Activated naive CD4-positive, alpha-beta T cell treated with anti-CD3 and anti-CD28 coated beads, Interleukin-2, amount 50 U/mL, for 72 hours (primary cell): ENCODE results near the gene NISCH. TPM values are rescaled to one million over a fixed set of nuclear protein-coding genes. Genes with fewer than 3 reads are reported as not detected.
A peak's percentile ranks its signal among the peaks of the same experiment; 100 is the strongest.

Experiments used
- ATAC-seq, 2 donors: fragments of 150-1000 bp; cut with Tn5 transposase; 2 replicates each; pipeline ENCODE4 v1.10.0; 2021; ENCODE audit warnings: mild to moderate bottlenecking in 2 of 2, moderate library complexity in 2 of 2
- DNase-seq, 2 donors: peaks; one replicate each; pipeline ENCODE4 v3.0.0; 2021 to 2022; ENCODE audit warnings: low spot score in 2 of 2
- H3K27ac Mint-ChIP-seq, 2 donors: one replicate each; pipeline ENCODE4 v1.8.0; 2022; ENCODE audit warnings: mild to moderate bottlenecking in 2 of 2, mixed read lengths in 2 of 2
- H3K36me3 Mint-ChIP-seq, 2 donors: one replicate each; pipeline ENCODE4 v1.8.0; 2022; ENCODE audit warnings: mixed read lengths in 2 of 2
- H3K9me3 Mint-ChIP-seq, 2 donors: one replicate each; pipeline ENCODE4 v1.8.0; 2022; ENCODE audit warnings: mixed read lengths in 2 of 2
- total RNA-seq, 2 donors: library from RNA; stranded (reverse); gene quantifications; one replicate each; pipeline ENCODE4 v1.2.3, GENCODE V29; 2022

The NISCH gene
- total RNA-seq, 2 donors from 2014 or later: 79.7 to 105 TPM

DNA sequence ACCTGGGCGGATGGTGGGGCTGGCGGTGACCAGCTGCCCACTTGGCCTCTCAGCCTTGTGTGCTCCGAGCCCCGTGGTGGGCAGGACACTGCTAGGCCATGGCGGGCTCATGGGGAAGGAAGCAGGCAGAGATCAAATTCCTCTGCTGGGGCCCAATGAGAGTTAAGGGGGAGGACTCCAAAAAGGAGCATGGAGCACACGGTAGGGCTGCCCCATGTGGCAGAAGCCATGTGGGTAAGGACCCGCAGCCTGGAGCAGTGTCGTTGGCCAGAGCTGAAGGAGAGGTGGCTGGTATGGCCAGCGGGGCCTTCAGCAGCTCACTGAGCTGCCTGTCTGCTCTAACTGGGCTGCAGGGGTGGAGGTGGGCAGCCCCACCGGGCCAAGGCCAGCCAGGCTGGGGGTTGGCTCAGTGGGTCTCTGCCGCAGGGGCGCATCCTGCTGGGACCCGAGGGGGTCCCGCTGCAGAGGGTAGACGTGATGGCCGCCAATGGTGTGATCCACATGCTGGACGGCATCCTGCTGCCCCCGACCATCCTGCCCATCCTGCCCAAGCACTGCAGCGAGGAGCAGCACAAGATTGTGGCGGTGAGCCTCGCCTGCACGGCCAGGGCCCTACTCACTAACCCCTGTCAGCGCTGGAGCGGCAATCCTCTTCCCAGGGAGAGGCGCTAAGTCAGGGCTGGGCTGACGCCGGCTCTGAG lies 51.0 kb downstream of the NISCH start:
- no peaks in the 10 kb centered on the region for H3K9me3 Mint-ChIP-seq
- no peaks in the 10 kb centered on the region for H3K36me3 Mint-ChIP-seq
- ATAC-seq (no peak), DNase-seq (no peak)
- H3K27ac Mint-ChIP-seq: no peak overlapping the region

DNA sequence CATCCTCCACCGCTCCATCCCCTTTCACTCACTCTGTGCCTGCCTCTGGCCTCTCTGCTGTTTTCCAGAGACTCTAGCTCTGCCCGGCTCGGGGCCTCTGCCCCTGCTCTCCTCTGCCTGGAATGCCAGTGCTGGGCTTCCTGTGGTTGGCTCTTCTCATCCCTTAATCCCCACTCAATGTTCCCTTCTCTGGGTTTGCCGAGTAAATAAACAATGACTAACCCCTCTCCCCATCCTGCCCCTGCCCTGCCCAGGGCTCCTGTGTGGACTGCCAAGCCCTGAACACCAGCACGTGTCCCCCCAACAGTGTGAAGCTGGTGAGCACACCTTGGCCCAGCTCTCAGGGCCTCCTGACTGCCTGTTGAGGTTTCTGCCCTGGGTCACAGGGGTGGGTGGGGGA lies 52.0 kb downstream of the NISCH start:
- H3K27ac Mint-ChIP-seq: no peak overlapping the region
- no peaks in the 10 kb centered on the region for H3K9me3 Mint-ChIP-seq
- ATAC-seq: no peak

GRCh38 chr3:52509753-52510328 lies 54.4 kb downstream of the NISCH start:
- no peaks in the 10 kb centered on the region for H3K36me3 Mint-ChIP-seq
- peak in 1 of 2 donors; percentile 30 for ATAC-seq
- no peaks in the 10 kb centered on the region for H3K9me3 Mint-ChIP-seq

More for the DNA sequence above, 52.0 kb downstream of the NISCH start:
- no peak for DNase-seq
- no peaks in the 10 kb centered on the region for H3K36me3 Mint-ChIP-seq

GRCh38 chr3:52511509-52511908 lies 56.1 kb downstream of the NISCH start:
- Mint-ChIP-seq H3K27ac (no peak overlapping the region), H3K9me3 (no peaks in the 10 kb centered on the region), H3K36me3 (no peaks in the 10 kb centered on the region)
- no peak for DNase-seq
- ATAC-seq: no peak

More at GRCh38 chr3:52509753-52510328, 54.4 kb downstream of the NISCH start:
- no peak for DNase-seq
- H3K27ac Mint-ChIP-seq: no peak overlapping the region

- ATAC-seq (no peak), DNase-seq (no peak)
- no peak overlapping the region for H3K27ac Mint-ChIP-seq
- no peaks in the 10 kb centered on the region for H3K9me3 Mint-ChIP-seq
- H3K36me3 Mint-ChIP-seq: no peaks in the 10 kb centered on the region
Observed at GRCh38 chr3:52512105-52512504, 56.7 kb downstream of the NISCH start.

- Mint-ChIP-seq H3K9me3 (no peaks in the 10 kb centered on the region), H3K27ac (no peak overlapping the region), H3K36me3 (no peaks in the 10 kb centered on the region)
- ATAC-seq (no peak), DNase-seq (no peak)
Observed at GRCh38 chr3:52512727-52513126, 57.3 kb downstream of the NISCH start.

- DNase-seq (no peak), ATAC-seq (no peak)
- Mint-ChIP-seq H3K36me3 (no peaks in the 10 kb centered on the region), H3K27ac (no peak overlapping the region), H3K9me3 (no peaks in the 10 kb centered on the region)
Observed at GRCh38 chr3:52513281-52513680, 57.9 kb downstream of the NISCH start.

DNA sequence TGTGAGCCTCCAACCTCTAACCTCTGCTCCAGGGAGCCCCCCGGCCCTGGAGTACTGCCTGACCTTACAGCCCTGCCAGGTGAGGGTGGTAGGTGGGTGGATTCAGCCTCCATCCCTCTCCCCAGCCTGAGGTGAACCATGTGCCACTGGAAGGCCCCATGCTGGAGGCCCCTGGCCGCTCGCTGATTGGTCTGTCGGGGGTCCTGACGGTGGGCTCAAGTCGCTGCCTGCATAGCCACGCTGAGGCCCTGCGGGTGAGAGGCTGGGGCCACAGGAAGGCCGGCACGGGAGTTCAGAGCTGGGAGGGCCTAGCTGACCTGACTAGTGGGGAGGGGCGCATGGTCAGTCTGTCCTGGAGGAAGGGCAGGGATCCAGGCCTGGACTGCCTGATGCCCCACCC lies 59.2 kb downstream of the NISCH start:
- Mint-ChIP-seq H3K27ac (no peak overlapping the region), H3K9me3 (no peaks in the 10 kb centered on the region), H3K36me3 (no peaks in the 10 kb centered on the region)
- DNase-seq (no peak), ATAC-seq (no peak)

GRCh38 chr3:52515192-52515591 lies 59.8 kb downstream of the NISCH start:
- ATAC-seq: no peak
- no peak for DNase-seq
- Mint-ChIP-seq H3K36me3 (no peaks in the 10 kb centered on the region), H3K9me3 (no peaks in the 10 kb centered on the region), H3K27ac (no peak overlapping the region)

GRCh38 chr3:52516509-52517195 lies 61.2 kb downstream of the NISCH start:
- ATAC-seq: no peak
- no peaks in the 10 kb centered on the region for H3K9me3 Mint-ChIP-seq
- no peak for DNase-seq
- H3K36me3 Mint-ChIP-seq: no peaks in the 10 kb centered on the region
- H3K27ac Mint-ChIP-seq: no peak overlapping the region

DNA sequence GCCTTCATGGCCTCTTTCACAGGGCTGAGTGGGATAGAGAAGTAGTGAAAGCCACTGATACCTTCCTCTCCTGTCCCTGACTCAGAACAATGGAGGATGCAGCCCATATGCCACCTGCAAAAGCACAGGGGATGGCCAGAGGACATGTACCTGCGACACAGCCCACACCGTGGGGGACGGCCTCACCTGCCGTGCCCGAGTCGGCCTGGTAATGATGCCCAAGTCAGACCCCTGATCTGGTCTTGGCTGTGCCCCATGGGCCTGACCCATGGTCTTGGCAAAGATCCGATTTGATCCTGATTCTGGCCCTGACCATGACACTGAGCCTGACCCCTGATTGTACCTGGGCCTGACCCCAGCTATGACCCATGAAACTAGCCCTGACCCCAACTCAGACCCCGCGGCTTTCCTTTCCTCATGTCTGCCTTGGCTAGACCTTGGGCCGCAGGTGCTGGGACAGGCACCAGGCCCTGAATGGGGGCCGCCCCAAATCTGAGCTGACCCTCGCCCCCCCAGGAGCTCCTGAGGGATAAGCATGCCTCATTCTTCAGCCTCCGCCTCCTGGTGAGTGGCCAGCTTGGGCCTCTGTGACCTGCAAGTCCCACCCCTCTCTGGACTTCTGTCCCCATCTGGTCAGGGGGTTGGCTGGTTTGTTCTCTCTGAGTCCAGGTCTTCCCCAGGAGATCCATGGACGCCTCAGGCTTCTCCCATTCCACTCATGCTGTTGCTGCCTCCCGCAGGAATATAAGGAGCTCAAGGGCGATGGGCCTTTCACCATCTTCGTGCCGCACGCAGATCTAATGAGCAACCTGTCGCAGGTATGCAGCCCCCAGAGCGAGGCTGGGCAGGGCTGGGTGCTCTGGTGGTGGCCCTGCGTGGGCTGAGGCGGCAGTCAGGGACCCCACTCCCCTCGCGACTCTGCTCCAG lies 62.7 kb downstream of the NISCH start:
- H3K27ac Mint-ChIP-seq: no peak overlapping the region
- DNase-seq: no peak

DNA sequence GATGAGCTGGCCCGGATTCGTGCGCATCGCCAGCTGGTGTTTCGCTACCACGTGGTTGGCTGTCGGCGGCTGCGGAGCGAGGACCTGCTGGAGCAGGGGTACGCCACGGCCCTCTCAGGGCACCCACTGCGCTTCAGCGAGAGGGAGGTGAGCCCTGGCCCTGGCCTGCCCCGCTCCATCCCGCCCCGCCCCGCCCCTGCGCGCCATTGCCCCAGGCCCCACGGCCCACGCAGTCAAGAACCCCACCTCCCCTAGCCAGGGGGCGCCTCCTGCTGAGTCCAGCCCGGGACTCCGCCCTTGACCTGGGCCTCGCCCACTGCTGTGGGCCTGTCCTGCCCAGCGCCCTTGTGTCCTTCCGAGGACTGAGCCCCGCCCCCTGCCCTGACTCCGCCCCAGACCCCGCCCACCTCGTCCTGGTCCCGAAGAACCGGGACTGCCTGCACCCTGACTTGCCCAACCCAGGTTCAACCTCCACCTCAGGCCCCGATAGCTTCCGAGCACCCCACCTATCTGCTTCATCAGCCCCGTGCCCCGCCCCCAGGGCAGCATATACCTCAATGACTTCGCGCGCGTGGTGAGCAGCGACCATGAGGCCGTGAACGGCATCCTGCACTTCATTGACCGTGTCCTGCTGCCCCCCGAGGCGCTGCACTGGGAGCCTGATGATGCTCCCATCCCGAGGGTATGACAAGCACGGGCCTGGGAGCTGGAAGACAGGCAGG lies 63.5 kb downstream of the NISCH start:
- Mint-ChIP-seq H3K27ac (no peak overlapping the region), H3K36me3 (no peaks in the 10 kb centered on the region), H3K9me3 (no peaks in the 10 kb centered on the region)
- ATAC-seq (no peak), DNase-seq (no peak)

More for the DNA sequence above, 62.7 kb downstream of the NISCH start:
- ATAC-seq: no peak
- Mint-ChIP-seq H3K36me3 (no peaks in the 10 kb centered on the region), H3K9me3 (no peaks in the 10 kb centered on the region)

GRCh38 chr3:52519445-52520140 lies 64.2 kb downstream of the NISCH start:
- no peak for DNase-seq
- no peak for ATAC-seq
- Mint-ChIP-seq H3K27ac (no peak overlapping the region), H3K9me3 (no peaks in the 10 kb centered on the region), H3K36me3 (no peaks in the 10 kb centered on the region)

DNA sequence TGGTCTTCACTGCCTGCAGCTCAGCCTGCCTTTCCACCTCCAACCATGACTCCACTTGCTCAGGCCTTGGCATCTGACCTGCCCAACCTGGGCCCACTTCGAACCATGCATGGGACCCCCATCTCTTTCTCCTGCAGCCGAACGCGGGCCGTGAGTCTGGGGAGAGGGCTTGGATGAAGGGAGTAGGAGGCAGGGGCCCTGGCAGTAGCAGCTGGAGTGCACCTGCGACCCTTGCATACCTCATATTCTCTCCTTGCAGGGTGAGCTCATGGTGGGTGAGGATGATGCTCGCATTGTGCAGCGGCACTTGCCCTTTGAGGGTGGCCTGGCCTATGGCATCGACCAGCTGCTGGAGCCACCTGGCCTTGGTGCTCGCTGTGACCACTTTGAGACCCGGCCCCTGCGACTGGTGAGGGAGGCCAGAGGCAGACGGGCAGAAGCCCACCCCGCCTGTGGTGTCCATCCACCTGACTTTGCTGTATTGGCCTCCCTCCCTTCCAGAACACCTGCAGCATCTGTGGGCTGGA lies 64.8 kb downstream of the NISCH start:
- no peaks in the 10 kb centered on the region for H3K9me3 Mint-ChIP-seq
- no peaks in the 10 kb centered on the region for H3K36me3 Mint-ChIP-seq
- no peak overlapping the region for H3K27ac Mint-ChIP-seq
- DNase-seq: no peak
- ATAC-seq: no peak

DNA sequence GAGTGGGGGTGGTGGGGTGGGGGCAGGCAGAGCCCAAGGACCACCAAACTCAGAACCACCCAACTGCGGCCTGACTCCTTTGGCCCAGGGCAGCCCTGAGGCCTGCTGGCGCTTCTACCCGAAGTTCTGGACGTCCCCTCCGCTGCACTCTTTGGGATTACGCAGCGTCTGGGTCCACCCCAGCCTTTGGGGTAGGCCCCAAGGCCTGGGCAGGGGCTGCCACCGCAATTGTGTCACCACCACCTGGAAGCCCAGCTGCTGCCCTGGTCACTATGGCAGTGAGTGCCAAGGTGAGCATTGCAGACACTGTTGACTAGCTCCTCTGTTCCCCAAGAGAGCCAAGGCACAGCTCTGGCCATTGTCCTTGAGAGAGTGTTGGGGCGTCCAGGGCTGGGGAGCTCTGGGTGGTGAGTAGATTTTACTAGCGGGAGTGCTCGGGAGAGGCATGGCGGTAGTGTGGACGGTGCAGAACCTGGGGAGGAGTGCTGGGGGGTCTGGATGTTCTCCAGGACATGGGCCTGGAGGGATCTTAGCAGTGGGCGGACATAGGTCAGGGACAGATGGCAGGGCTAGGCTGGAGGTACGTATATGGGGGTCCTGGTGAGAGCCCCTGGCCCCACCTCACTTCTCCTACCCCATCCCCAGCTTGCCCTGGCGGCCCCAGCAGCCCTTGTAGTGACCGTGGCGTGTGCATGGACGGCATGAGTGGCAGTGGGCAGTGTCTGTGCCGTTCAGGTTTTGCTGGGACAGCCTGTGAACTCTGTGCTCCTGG lies 65.5 kb downstream of the NISCH start:
- no peak for ATAC-seq
- Mint-ChIP-seq H3K9me3 (no peaks in the 10 kb centered on the region), H3K36me3 (no peaks in the 10 kb centered on the region), H3K27ac (no peak overlapping the region)
- DNase-seq: no peak
